Peyer's patch (tissue), 4 donors: ENCODE results near the gene MFN2. TPM values are rescaled to one million over a fixed set of nuclear protein-coding genes. Genes with fewer than 3 reads are reported as not detected.
A peak's percentile ranks its signal among the peaks of the same experiment; 100 is the strongest.

ENCODE experiments used
- DNase-seq, 3 donors: peaks; one replicate each; pipeline ENCODE4 v3.0.0-alpha.2; 2017 to 2019
- H3K27ac ChIP-seq, 4 donors: fragments of 200-600 bp; sonication (generic); one replicate each; pipeline ENCODE4 v1.5.1; 2016 to 2019
- H3K27me3 ChIP-seq, 2 donors: fragments of 200-600 bp; sonication (generic); one replicate each; pipeline ENCODE4 v1.5.1; 2019
- H3K36me3 ChIP-seq, 3 donors: fragments of 200-600 bp; sonication (generic); one replicate each; pipeline ENCODE4 v1.5.1; 2016 to 2019
- H3K4me1 ChIP-seq, 4 donors: fragments of 200-600 bp; sonication (generic); one replicate each; pipeline ENCODE4 v1.5.1; 2016 to 2019
- H3K4me3 ChIP-seq, 4 donors: fragments of 200-600 bp; sonication (generic); 1 replicate in 3 of 4; 2 replicates in 1 of 4; pipeline ENCODE4 v1.5.1; 2016 to 2019; ENCODE audit warnings: mild to moderate bottlenecking in 1 of 4
- H3K9me3 ChIP-seq, 4 donors: fragments of 200-600 bp; sonication (generic); one replicate each; pipeline ENCODE4 v1.5.1; 2016 to 2019; ENCODE audit warnings: mild to moderate bottlenecking in 1 of 4
- CTCF ChIP-seq, 6 experiments: fragments of 450-650 bp in 4 of 6; fragments of 200-600 bp in 2 of 6; sonication (generic) in 1 of 6; IDR thresholded peaks; one replicate each; pipeline ENCODE4 v1.5.1; 2017 to 2019; ENCODE audit warnings: antibody characterized with exemption in 6 of 6, mild to moderate bottlenecking in 3 of 6, moderate library complexity in 1 of 6
- POLR2A ChIP-seq, 2 donors: fragments of 450-650 bp; IDR thresholded peaks; one replicate each; pipeline ENCODE4 v1.5.1; 2017; ENCODE audit warnings: antibody characterized with exemption in 2 of 2, mild to moderate bottlenecking in 2 of 2, moderate library complexity in 2 of 2
- total RNA-seq, 4 donors: library from RNA; depleted of rRNA; stranded (reverse); fragments of >200 nt; gene quantifications; one replicate each; pipeline ENCODE4 v1.1.0, GENCODE V29; 2016

MFN2 gene
- total RNA-seq, 4 donors from 2014 or later, result 54.5 to 101 (median 94.9) TPM

- DNase-seq, result peak in 2 of 3 donors; percentile 52 to 59
- no peak overlapping the region for H3K27ac ChIP-seq
Measured at GRCh38 chr1:12001249-12001917, 21.1 kb downstream of the MFN2 start.

GRCh38 chr1:12001996-12002493, 21.8 kb downstream of the MFN2 start:
- DNase-seq, result no peak
- TF ChIP-seq CTCF (IDR thresholded peaks at IDR 0.05), result no peak
- no peak for TF ChIP-seq POLR2A (IDR thresholded peaks at IDR 0.05)
- no peaks in the 10 kb centered on the region for H3K4me1 ChIP-seq
- H3K9me3 ChIP-seq, result no peaks in the 10 kb centered on the region
- peaks cover 0 to 100% (median 4%) of the 10 kb centered on the region in 3 donors for H3K36me3 ChIP-seq
- H3K27ac ChIP-seq, result peak overlapping the region in 1 of 4 donors; percentile 19
- H3K27me3 ChIP-seq, result no peaks in the 10 kb centered on the region
- H3K4me3 ChIP-seq, result no peak overlapping the region

More at GRCh38 chr1:12001249-12001917, 21.1 kb downstream of the MFN2 start:
- Histone ChIP-seq H3K27me3 (no peaks in the 10 kb centered on the region), H3K4me1 (no peaks in the 10 kb centered on the region), H3K36me3 (peaks cover 0 to 100% (median 4%) of the 10 kb centered on the region in 3 donors), H3K4me3 (no peak overlapping the region), H3K9me3 (no peaks in the 10 kb centered on the region)
- TF ChIP-seq CTCF (IDR thresholded peaks at IDR 0.05) (peak in 5 of 6 experiments; percentile 9 to 50 (median 15)), POLR2A (IDR thresholded peaks at IDR 0.05) (no peak)

DNA sequence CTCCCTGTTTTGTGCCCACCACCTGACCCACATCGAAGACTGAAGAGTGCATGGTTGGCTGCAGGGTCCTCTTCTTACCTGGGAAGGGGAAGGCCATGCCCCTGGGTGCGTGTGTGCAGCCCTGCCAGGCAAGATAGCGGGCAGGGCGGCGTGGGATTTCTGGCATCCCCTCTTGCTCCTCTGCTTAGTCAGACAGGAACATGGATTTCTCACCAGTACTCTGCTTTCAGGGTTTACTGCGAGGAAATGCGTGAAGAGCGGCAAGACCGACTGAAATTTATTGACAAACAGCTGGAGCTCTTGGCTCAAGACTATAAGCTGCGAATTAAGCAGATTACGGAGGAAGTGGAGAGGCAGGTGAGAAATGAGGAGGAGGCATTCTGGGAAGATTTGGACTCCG, 23.5 kb downstream of the MFN2 start:
- peak overlapping the region in 2 of 4 donors; percentile 7 to 50 for H3K27ac ChIP-seq
- DNase-seq, result no peak
- peaks cover 0 to 97% (median 2%) of the 10 kb centered on the region in 3 donors for H3K36me3 ChIP-seq
- H3K27me3 ChIP-seq, result no peaks in the 10 kb centered on the region
- no peak for TF ChIP-seq POLR2A (IDR thresholded peaks at IDR 0.05)
- no peak overlapping the region for H3K4me3 ChIP-seq
- no peaks in the 10 kb centered on the region for H3K9me3 ChIP-seq
- no peaks in the 10 kb centered on the region for H3K4me1 ChIP-seq

DNA sequence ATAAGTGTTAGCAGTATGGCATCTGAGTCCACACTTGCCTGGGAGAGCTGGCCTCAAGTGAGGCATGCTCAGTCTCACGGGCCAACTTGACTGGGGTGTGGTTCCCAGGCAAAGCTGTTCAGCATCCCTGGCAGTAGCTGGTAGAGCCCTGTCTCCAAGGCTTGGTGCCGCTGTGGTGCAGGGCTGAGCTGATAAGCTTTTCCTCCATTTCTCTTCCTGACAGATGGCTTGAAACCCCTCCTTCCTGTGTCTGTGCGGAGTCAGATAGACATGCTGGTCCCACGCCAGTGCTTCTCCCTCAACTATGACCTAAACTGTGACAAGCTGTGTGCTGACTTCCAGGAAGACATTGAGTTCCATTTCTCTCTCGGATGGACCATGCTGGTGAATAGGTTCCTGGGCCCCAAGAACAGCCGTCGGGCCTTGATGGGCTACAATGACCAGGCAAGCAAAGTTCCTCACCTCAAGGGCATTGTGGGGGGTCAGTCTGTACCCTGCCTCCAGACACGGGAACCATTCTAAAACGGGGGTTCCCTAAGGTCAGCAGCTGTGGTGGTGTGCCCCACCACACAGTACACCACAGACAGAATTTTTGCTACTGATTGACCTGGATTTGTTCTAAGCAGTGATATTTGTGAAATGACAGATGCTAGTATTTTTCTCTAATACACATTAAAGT, 25.4 kb downstream of the MFN2 start:
- DNase-seq, result no peak
- H3K4me1 ChIP-seq, result no peaks in the 10 kb centered on the region
- H3K27me3 ChIP-seq, result no peaks in the 10 kb centered on the region
- H3K4me3 ChIP-seq, result no peak overlapping the region
- peaks cover 0 to 96% (median 0%) of the 10 kb centered on the region in 3 donors for H3K36me3 ChIP-seq
- no peak for TF ChIP-seq CTCF (IDR thresholded peaks at IDR 0.05)
- TF ChIP-seq POLR2A (IDR thresholded peaks at IDR 0.05), result no peak
- no peaks in the 10 kb centered on the region for H3K9me3 ChIP-seq
- H3K27ac ChIP-seq, result peak overlapping the region in 1 of 4 donors; percentile 52

DNA sequence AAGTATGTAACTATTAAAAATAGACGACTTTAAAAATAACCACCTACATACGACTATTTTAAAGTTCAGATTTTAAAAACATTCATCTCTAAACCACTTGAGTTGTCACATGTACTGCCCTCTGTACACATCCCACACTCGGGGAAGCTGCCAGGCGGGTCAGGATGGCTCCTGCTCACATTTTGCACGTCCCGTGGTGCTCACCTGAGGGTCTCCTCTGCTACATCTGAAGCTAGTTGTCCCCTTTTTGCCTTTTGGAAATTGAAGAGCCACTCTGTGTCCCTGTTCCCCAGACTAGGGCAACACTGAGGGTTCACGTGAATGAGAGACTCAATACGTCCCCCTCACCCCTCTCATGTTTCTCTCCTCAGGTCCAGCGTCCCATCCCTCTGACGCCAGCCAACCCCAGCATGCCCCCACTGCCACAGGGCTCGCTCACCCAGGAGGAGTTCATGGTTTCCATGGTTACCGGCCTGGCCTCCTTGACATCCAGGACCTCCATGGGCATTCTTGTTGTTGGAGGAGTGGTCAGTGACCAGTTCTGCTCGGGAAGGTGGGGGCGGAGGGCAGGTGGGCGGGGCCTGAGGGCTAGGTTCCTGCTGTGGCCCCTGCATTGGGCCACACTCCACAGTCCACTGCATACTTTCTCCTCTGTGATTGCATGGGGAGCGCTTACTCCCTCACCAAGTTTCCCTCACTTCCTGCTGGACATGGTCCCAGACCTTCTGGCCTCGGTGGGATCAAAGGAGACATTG, 26.1 kb downstream of the MFN2 start:
- Histone ChIP-seq H3K9me3 (no peaks in the 10 kb centered on the region), H3K27ac (no peak overlapping the region), H3K27me3 (no peaks in the 10 kb centered on the region), H3K4me3 (no peak overlapping the region), H3K36me3 (peaks cover 0 to 96% (median 0%) of the 10 kb centered on the region in 3 donors), H3K4me1 (no peaks in the 10 kb centered on the region)
- no peak for DNase-seq
- no peak for TF ChIP-seq CTCF (IDR thresholded peaks at IDR 0.05)
- no peak for TF ChIP-seq POLR2A (IDR thresholded peaks at IDR 0.05)
